Heart left ventricle (tissue), 16 donors: ENCODE results near the gene FBXL14. TPM values are rescaled to one million over a fixed set of nuclear protein-coding genes. Genes with fewer than 3 reads are reported as not detected.

Source experiments
- ATAC-seq, 4 donors: fragments of 200-7000 bp; cut with Tn5 transposase; one replicate each; pipeline ENCODE4 v1.9.1; 2020 to 2022; ENCODE audit warnings: moderate library complexity in 4 of 4, mild to moderate bottlenecking in 3 of 4, moderate number of reproducible peaks in 1 of 4
- DNase-seq, 5 donors: peaks; one replicate each; pipeline ENCODE4 v3.0.0-alpha.2; 2020
- H3K27ac ChIP-seq, 12 donors: fragments of 200-600 bp; sonication (generic) in 4 of 12; one replicate each; pipeline versions ENCODE4 v1.5.0 to v1.8.0; 2016 to 2022; ENCODE audit warnings: mild to moderate bottlenecking in 2 of 12
- H3K27me3 ChIP-seq, 9 donors: fragments of 200-600 bp; sonication (generic) in 2 of 9; one replicate each; pipeline versions ENCODE4 v1.5.1 to v1.8.0; 2016 to 2022; ENCODE audit warnings: mild to moderate bottlenecking in 3 of 9
- H3K36me3 ChIP-seq, 9 donors: fragments of 200-600 bp; sonication (generic) in 2 of 9; one replicate each; pipeline versions ENCODE4 v1.5.0 to v1.8.0; 2018 to 2022; ENCODE audit warnings: mild to moderate bottlenecking in 2 of 9
- H3K4me1 ChIP-seq, 12 donors: fragments of 200-600 bp; sonication (generic) in 4 of 12; one replicate each; pipeline versions ENCODE4 v1.5.0 to v1.8.0; 2016 to 2022; ENCODE audit warnings: mild to moderate bottlenecking in 3 of 12
- H3K4me3 ChIP-seq, 12 donors: fragments of 200-600 bp; sonication (generic) in 4 of 12; one replicate each; pipeline versions ENCODE4 v1.5.0 to v1.8.0; 2017 to 2022; ENCODE audit warnings: mild to moderate bottlenecking in 9 of 12, moderate library complexity in 4 of 12
- H3K9me3 ChIP-seq, 12 donors: fragments of 200-600 bp; sonication (generic) in 4 of 12; one replicate each; pipeline versions ENCODE4 v1.5.0 to v1.8.0; 2016 to 2022; ENCODE audit warnings: mild to moderate bottlenecking in 1 of 12
- POLR2A ChIP-seq, 2 donors: fragments of 450-650 bp; IDR thresholded peaks; one replicate each; pipeline ENCODE4 v1.6.1; 2017; ENCODE audit warnings: antibody characterized with exemption in 2 of 2, mild to moderate bottlenecking in 2 of 2, moderate library complexity in 2 of 2
- WGBS, 4 donors: extraction: QIAGEN DNeasy Blood & Tissue Kit in 2 of 4; methylation state at CpG; one replicate each; pipeline versions ENCODE4 v1.1.5 to v1.1.7; 2013 to 2018; 5-methylcytosine and 5-hydroxymethylcytosine counted together
- intact Hi-C, 10 donors: fragments of 100-400 bp; cut with DNase I; formaldehyde crosslinking; loops; one replicate each; pipeline versions ENCODE4 v1.11.1 to v1.14.2; 2022
- polyA plus RNA-seq, 2 donors: library from polyadenylated mRNA; stranded (reverse); fragments of 200-250 nt; gene quantifications; one replicate each; pipeline ENCODE4 v1.2.3, GENCODE V29; 2013
- total RNA-seq, 9 donors: library from RNA; depleted of rRNA in 2 of 9; stranded (reverse); fragments of >200 nt in 2 of 9; fragmentation: NEBNext Ultra II Directional in 3 of 9; extraction: Animal tissue kit (Norgen Biotek cat#: 25700) in 3 of 9; gene quantifications; one replicate each; pipeline versions ENCODE4 v1.1.0 to v1.2.4, GENCODE V29; 2016 to 2023
- TF ChIP-seq, protein P1 (sequence below), 12 donors: fragments of 200-600 bp; sonication (generic) in 4 of 12; IDR thresholded peaks; one replicate each; pipeline versions ENCODE4 v1.5.0 to v1.8.0; 2018 to 2022; ENCODE audit warnings: antibody characterized with exemption in 12 of 12, mild to moderate bottlenecking in 5 of 12
- donor health status: ischemic (EF 13 %, LVEDD 7.1; RV severe dilation, severe dysfunction).
- donor health status: healthy with polysubstance abuse.
- donor health status: DM: no; HTN: yes; CAD: no.
- donor health status: DM: no; HTN: no; CAD: no.
- donor health status: ischemic (EF 25% LVEDD 6.9; RV normal size, moderate dysfunction).
- donor health status: ischemic (EF 25% LVEDD 5.7; RV mildly dilated, moderate dysfunction).
- donor health status: healthy.
- donor health status: DM: yes; HTN: yes; CAD: no.
- donor health status: ischemic (EF 35%, LVEDD 5.7; RV mildly dilated, moderate dysfunction).
- donor health status: nonischemic (EF 11% LVEDD 7.7; RV severe dilation, severe dysfunction).
- donor health status: DM: yes; HTN: yes; CAD: no.
- donor health status: PGD.
- donor health status: ischemic (EF 29% LVEDD 5.4; RV normal size, mild dysfunction).
- donor health status: nonischemic (EF 23%, LVEDD 6.1; RV moderate dilation, normal function).

FBXL14 gene
- total and polyA plus RNA-seq, 11 donors = 1.7 to 10.1 (median 8.4) TPM

DNA sequence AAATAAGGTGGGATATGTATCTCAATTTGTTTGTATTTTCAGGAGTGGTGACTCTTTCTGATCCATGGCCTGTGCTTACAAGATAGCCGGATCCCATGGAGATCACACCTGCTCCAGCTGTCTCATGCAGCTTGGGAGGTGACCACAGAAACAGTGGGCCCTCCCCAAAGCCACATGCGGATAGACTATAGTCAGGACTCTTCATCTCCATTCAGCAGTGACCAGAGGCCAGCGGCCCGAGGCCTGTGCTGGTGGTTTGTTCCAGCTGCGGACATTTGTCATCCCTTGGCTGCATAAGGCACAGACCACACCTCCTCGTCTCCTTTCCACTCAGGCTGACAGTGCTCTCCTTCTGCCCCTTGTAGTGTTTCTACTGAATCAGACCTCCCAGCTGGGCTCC is 20.0 kb upstream of the FBXL14 start:
- DNase-seq (no peak), ATAC-seq (peak in 1 of 4 donors; percentile 12)
- 90 to 92% (median 92%) methylated on average over 6 of the region's 6 CpGs for WGBS, 4 donors
- intact Hi-C loops = no loop called here
- Histone ChIP-seq H3K9me3 (no peaks in the 10 kb centered on the region), H3K36me3 (no peaks in the 10 kb centered on the region), H3K27me3 (no peaks in the 10 kb centered on the region), H3K4me1 (peaks cover 0 to 33% (median 4%) of the 10 kb centered on the region in 12 donors), H3K4me3 (no peak overlapping the region), H3K27ac (no peak overlapping the region)
- no peak for TF ChIP-seq POLR2A (IDR thresholded peaks at IDR 0.05)
- TF ChIP-seq, protein P1, sequence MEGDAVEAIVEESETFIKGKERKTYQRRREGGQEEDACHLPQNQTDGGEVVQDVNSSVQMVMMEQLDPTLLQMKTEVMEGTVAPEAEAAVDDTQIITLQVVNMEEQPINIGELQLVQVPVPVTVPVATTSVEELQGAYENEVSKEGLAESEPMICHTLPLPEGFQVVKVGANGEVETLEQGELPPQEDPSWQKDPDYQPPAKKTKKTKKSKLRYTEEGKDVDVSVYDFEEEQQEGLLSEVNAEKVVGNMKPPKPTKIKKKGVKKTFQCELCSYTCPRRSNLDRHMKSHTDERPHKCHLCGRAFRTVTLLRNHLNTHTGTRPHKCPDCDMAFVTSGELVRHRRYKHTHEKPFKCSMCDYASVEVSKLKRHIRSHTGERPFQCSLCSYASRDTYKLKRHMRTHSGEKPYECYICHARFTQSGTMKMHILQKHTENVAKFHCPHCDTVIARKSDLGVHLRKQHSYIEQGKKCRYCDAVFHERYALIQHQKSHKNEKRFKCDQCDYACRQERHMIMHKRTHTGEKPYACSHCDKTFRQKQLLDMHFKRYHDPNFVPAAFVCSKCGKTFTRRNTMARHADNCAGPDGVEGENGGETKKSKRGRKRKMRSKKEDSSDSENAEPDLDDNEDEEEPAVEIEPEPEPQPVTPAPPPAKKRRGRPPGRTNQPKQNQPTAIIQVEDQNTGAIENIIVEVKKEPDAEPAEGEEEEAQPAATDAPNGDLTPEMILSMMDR (IDR thresholded peaks at IDR 0.05) = no peak

DNA sequence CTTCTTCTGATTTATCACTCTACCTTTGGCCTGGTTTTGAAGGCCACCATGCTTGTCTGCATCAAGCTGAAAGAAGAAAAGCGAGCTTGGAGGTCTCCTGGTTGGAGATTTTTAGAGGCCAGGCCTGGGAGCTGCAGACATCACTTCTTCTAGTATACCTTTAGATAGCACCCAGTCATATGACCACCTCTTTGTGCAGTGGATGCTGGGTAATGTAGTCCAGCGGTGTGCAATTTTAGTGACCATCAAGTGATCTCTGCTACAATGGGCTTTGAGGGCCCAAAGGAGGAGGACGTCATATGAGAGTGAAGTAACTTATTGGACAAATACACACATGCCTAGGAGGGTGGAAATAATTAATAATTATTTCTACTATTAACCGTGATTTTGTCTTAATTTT is 19.5 kb upstream of the FBXL14 start:
- Histone ChIP-seq H3K27ac (no peak overlapping the region), H3K9me3 (no peaks in the 10 kb centered on the region), H3K27me3 (no peaks in the 10 kb centered on the region), H3K36me3 (no peaks in the 10 kb centered on the region), H3K4me3 (no peak overlapping the region), H3K4me1 (peaks cover 0 to 33% (median 6%) of the 10 kb centered on the region in 12 donors)
- TF ChIP-seq POLR2A (IDR thresholded peaks at IDR 0.05) = no peak
- TF ChIP-seq, protein P1 (IDR thresholded peaks at IDR 0.05) = no peak
- ATAC-seq (no peak), DNase-seq (no peak)
- intact Hi-C loops = no loop called here
- WGBS, 4 donors = 94 to 98% (median 98%) methylated on average over 4 of the region's 4 CpGs

DNA sequence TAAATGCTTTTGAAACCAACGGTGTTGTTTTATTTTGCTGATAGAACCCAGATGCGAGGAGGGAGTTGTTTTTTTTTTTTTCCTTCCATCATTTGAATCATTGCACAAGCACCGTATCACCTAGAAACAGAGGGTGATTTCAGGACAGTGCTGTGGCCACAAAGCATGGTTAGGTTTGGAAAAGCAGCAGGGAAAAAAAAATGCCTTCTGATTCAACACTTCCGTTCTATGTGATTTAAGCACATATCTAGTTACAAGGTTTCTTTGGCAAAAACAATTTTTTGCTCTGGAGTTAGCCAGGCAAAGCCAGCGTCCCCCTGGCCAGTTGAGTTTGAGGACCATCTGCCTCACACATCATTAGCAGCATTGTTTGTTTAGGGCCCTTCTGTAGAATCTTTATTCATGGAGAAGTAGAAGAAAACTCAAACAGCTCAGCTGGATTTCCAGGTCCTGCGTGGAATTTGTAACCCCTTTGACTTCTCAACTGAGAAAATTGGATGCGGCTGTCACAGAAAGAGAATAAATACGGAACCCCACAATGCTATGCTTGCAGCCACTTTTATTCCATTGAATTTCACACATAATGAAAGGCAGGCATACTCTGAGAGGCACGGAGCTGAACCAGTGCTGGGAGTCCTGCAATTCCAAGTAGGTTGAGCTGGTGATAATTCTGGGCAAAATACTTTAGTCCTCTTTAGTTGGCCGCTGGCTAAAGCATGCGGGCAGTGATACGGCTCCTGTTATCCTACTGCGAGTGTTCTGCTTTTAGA is 17.6 kb upstream of the FBXL14 start:
- Histone ChIP-seq H3K36me3 (no peaks in the 10 kb centered on the region), H3K9me3 (no peaks in the 10 kb centered on the region), H3K4me3 (peak overlapping the region in 1 of 12 donors; percentile 17), H3K27ac (peak overlapping the region in 9 of 12 donors; percentile 1 to 63 (median 36)), H3K27me3 (no peaks in the 10 kb centered on the region), H3K4me1 (peaks cover 0 to 34% (median 7%) of the 10 kb centered on the region in 12 donors)
- ATAC-seq (peak in 3 of 4 donors; percentile 23 to 47 (median 45)), DNase-seq (no peak)
- 58 to 67% (median 61%) methylated on average over 13 of the region's 13 CpGs for WGBS, 4 donors
- intact Hi-C loops = no loop called here
- TF ChIP-seq, protein P1 (IDR thresholded peaks at IDR 0.05) = no peak
- TF ChIP-seq POLR2A (IDR thresholded peaks at IDR 0.05) = no peak

DNA sequence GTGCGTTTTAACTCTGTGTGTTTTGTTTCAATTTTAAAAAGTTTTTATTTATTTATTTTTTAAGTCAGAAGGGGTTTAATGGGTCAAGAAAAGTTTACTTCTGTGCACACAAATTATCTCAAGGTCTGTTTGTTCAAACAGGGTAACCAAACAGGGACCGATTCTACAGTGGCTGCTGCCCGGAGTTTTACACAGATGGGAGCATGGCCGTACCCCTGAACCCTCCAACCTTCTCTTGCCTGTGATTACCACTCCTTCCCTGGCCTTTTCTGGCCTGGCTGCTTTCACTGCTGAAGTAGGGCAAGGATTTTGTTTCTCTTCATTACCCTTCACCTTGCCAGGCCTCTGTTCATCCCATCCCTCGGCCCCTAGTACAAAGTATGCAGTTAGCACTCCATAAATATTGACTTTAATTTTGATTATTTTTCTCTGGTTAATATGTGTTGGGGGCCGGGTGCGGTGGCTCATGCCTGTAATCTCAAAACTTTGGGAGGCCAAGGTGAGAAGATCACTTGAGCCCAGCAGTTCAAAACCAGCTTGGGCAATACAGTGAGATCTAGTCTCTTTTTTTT is 15.8 kb upstream of the FBXL14 start:
- Histone ChIP-seq H3K9me3 (no peaks in the 10 kb centered on the region), H3K27me3 (no peaks in the 10 kb centered on the region), H3K4me3 (no peak overlapping the region), H3K36me3 (no peaks in the 10 kb centered on the region), H3K27ac (no peak overlapping the region), H3K4me1 (peaks cover 3 to 51% (median 18%) of the 10 kb centered on the region in 12 donors)
- no peak for ATAC-seq
- TF ChIP-seq, protein P1 (IDR thresholded peaks at IDR 0.05) = no peak
- no peak for TF ChIP-seq POLR2A (IDR thresholded peaks at IDR 0.05)
- intact Hi-C loops = no loop called here
- WGBS, 4 donors = 92 to 97% (median 94%) methylated on average over 7 of the region's 7 CpGs
- DNase-seq = no peak
